Femur (tissue), 1 donor: ENCODE measurements around the gene TMCC1.
"Not testable (repeated sequence)": the region's sequence is repeated elsewhere in the genome, so short reads cannot be mapped to it uniquely, and the experiment has no call there.

Source experiments
- DNase-seq: peaks from one replicate; pipeline ENCODE4 v3.0.0-alpha.2; 2017

Gene TMCC1

DNA sequence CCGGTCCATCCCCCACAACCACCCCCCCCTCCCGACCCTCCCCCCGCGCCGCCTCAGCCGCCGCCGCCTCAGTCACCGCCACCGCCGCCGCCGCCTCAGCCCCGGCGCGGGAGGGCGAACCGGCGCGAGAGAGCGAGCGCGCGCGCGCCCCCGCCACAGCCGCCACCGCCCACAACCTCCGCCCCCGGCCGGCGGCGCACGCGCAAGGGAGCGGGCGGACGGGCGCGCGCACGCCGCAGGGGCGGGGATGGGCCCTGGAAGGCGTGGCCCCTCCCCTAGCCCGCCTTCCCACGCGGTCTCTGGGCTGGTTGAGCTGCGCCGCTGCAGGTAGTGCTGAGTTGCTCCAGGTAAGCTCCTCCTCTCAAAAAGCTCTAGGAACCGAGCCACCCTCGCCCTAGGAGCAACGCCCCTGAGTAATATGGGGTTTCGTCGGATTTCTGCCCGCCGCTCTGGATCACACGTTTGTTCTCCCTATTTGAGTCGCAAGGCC lies at the start of gene TMCC1:
Gene TMCC1, minus strand, starts transcription at position 131 of the 490 bp plus-strand sequence.
- DNase-seq, result peak; percentile 89

DNA sequence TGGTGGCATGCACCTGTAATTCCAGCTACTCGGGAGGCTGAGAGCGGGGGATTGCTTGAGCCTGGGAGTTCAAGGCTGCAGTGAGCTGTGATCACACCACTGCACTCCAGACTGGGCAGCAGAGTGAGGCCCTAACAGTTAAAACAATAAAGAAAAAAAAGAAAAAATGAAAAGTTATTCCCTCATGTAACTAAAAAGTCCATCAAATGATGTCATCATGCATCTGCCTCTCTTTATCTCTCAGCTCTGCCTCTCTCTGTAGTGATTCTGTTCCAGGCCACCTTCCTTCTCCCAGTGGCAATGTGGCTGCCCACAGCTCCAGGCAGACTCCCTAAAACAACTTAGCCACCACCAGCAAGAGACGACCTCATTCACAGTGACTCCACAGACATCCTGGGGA lies 49.5 kb upstream of the TMCC1 start:
- no peak for DNase-seq

DNA sequence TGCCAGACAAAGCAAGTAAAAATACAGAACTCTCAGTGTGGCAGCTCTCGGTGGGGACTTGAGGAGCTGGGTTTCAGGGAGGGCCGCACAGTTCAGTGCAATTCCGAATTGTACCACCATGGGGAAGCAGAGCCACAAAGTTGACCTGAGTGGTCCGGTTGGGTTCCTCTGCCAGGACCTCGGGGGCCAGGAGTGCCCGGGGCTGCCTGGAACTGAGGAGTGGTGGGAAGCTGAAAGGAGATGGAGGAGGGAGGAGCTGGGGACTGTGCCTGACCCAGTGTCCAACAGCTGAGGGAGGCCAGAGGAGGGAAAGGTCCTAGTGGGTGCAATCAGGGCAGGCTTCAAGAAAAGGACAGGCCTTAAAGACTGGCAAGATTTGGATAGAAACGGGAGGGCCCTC lies 48.8 kb upstream of the TMCC1 start:
- peak; percentile 80 for DNase-seq

DNA sequence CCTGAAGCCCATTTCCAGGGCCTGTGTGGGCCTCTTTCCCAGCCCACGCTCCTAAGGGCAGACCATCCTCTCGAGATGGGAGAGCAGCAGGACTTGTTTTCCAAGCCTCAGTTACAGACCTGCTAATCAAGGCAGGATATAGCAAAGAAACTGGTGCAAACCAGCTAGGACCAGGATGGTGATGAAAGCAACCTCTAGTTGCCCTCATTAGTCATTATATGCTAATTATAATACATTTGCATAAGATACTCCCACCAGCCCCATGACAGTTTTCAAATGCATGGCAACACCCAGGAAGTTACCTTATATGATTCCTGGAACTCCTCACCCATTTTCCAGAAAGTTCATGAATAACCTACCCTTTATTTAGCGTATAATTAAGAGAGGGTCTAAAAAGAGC lies 46.6 kb upstream of the TMCC1 start:
- no peak for DNase-seq

DNA sequence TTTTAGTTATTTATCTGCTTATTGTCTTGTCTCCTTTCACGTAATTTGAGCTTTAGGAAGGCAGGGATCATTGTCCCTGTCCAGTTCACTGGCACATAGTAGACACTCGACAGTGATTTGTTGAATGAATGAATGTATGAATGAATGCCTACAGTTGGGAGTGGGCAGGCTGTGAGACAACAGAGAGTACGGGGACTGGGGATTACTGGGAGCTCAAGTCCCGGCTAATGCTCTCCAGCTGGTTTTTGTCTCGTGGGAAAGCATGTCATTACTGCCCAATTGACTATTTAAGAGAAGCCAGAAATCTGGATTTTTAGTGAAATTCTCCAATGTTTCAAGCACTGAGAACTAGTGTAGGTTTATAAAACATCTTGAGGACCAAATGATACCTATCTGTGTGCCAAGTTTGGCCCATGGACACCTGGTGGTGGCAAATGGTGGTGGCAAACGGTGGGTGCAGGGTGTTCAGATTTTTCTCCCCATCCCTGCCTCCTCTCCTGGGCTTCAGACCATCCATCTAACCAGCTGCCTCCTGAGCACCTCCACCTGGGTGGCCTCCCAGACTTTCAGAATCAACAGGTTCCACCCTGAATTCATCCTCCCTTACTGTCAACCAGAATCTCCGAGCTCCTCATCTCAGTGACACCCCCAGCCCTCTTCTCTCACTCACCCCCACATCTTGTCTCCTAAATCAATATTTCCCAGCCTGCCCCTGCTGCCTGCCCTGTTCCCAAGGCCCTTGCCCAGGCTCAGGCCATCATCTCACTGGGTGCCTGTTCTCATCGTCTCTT lies 44.8 kb upstream of the TMCC1 start:
- no peak for DNase-seq

DNA sequence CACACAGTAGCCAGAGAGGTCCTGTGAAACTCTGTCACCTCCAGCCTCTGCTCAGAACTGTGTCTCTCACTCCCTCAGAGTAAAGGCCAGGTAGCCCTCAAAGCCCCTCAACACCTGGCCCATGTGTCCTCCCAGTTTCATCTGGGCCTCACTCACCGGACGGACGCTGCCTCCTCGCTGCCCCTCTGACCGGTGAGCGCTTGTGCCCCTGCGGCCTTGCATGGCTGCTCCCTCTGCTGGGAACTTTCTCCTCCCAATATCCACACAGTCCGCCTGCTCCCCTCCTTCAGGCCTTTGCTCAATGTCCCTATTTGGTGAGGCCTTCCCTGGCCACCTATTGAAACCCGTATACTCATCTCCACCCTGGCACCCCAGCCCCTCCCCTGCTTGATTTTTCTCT lies 44.2 kb upstream of the TMCC1 start:
- no peak for DNase-seq

DNA sequence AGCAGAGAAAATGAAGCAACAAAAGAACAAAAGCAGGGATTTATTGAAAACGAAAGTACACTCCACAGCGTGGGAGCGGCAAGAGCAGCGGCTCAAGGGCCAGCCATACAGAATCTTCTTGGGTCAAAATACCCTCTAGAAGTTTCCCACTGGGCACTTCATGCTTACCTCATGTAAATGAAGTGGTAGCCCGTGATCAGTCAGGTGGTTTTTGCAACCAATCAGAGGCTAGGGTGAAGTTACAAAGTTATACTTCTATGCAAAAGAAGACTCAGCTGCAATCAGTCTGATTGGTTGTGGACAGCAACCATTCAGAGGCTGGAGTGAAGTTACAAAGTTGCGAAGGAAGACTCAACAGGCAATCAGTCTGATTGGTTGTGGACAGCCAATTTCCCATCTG lies 43.2 kb upstream of the TMCC1 start:
- DNase-seq, result no peak

DNA sequence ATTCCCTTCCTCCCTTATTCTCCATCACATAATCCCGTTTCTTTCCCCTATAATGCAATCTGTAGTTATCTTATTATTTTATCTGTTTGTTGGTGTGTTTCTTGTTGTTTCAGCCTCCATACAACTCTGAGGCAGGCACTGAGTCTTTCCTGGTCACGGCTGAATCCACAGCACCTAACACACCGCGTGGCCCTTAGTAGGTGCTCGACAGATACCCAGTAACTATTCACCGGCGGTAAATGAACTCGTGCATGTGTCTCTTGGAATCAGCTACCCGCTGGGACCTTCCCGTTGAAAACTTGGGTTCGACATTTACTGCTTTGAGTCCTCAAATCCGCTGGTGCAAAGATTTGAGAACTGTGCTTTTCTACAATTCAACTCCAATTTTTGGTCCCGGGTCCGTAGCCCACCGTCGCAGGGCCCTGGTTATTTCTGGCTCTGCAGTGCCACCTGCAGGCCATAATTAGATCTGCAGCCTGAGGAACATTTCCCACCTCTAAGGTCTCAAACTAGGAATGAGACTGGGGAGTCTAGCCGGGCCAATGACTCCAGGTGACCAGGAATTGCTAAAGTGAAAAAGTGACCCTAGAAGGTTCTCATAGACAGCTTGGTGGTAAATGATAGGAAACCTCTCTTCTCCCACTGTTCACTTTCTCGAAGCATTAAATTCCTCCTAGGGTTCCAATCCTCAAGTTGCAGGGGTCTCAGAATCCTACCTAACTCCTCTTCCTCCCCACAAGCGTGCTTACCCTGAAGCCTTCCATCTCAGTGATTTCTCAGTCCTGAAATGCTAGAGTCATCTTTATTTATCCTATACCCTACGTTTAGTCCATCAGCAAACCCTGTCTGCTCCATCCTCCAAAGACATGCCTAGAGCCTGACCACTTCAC lies 41.0 kb upstream of the TMCC1 start:
- peak; percentile 47 for DNase-seq

DNA sequence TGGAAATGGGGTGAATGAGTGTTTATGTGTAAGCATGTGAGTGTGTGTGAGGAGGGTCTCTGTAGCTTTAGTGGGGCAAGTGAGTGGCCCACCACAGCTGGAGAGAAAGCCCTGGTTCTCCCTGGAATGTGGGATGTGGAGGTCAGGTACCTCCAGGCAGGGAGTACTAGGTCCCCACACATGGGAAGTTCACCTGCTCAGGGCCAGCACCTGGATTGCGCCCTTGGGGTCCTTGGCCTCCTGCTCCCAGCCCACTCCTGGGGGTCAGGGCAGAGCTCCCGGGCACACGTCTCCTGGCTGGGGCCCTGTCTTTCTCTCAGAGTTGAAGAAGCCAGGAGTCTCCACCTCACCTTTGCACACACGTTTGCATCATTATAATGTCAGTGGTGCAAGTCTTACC lies 40.0 kb upstream of the TMCC1 start:
- no peak for DNase-seq

DNA sequence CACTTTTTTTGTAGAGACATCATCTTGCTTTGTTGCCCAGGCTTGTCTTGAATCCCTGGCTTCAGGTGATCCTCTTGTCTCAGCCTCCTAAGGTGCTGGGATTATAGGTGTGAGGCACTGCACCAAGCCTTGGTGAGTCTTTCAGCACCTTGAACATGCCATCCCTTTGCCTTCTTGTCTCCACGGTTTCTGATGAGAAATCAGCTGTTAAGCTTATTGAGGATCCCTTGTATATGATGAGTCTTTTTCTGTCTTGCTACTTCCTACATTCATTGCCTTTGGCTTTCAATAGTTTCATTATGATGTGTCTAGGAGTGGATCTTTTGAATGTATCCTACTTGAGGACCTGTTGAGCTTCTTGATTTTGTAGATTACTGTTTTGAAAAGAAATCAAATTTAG lies 35.9 kb upstream of the TMCC1 start:
- no peak for DNase-seq

DNA sequence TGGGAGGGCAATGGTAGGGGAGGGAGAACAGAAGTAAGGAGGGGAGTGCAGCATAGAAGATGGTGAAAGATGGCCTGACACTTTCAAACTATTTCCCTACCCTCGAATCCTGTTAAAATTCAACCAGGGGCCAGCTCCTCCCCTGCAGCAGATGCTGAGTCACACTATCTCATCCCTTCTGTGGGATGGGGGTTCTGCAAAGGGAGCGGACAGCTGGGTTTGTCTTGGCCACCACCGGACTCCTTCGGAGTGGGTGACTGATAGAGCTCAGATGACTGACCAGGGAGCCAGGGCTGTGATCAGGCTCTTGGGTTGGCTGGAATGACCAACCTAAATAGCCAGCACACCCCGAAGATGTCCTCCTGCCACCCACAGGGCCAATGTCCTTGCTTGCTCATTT lies 33.6 kb upstream of the TMCC1 start:
- DNase-seq, result no peak

DNA sequence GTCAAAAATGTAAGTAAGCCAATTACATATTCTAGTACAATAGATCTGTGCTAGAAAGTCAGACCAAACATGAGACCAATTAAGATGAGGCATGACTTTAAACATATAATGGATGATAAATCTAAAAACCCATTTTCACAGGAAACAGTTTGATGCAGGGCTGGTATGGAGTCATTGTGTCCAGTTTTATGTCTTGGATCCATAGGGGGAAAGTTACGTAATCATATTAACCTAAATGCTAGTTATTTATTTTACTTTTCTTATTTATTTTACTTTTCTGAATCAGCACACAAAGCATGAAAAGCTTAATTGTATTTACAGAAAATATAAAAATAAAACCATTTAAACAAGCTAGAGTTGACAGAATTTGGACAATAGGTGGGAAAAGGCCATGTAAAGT lies 26.3 kb upstream of the TMCC1 start:
- no peak for DNase-seq

DNA sequence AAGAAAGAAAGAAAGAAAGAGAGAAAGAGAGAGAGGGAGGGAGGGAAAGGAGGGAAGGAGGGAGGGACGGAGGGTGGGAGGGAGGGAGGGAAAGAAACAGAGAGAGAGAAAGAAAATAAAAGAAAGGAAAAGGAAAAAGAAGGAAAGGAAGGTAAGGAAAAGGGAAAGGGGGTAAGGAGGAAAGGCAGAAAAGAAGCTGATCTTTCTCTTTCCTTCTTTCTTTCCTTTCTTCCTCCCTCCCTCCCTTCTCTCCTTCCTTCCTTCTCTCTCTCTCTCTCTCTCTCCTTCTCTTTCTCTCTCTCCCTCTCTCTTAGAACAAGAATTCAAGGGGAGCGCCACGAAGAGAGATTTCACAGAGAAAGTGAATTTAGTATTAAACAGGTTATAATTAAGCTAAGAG lies 25.8 kb upstream of the TMCC1 start:
- no peak for DNase-seq

DNA sequence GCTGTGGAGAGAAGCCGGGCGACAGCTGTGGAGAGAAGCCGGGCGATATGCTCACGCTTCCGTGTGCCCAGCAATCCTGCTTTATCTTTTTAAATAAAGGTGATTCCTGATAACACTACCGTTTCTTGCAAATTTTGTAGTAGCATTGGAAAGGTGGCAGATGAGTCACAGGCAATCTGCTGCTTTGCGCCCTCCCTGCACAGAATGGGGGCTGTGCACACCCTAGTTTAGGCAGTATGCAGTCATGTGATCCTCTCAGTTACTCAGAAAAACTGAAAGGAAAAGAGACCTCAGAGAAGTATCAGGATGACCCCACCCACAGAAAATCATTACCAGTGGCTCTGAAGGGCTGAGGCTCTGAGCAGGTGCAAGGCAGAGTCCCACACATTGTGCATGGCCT lies 24.9 kb upstream of the TMCC1 start:
- DNase-seq, result no peak

DNA sequence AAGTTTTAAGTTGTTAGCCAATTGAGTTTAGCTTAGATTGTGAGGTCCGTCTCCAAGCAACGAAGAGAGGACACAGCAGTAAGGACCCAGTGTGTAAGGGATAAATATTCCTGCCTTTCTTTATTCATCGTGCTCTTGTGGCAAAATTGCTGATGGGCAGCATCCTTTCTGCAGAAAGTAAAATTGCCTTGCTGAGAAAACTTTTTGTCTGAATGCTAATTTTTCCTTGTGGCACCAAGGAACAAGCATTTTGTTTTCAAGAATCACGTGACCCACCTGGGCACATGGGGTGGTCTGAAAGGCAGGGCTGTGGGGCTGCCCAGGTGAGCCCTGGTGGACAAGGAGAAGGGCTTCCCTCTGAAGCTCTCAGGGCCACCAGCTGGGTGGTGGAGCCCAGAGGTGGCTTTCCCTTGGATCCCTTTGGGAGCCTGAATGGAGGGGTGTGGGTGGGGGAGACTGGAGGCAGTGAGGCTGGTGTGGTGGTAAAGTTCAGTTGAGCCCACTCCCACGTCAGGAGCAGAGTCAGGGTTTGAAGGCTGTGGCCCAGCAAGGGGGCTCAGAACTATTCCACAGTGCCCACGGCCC lies 24.0 kb upstream of the TMCC1 start:
- no peak for DNase-seq

DNA sequence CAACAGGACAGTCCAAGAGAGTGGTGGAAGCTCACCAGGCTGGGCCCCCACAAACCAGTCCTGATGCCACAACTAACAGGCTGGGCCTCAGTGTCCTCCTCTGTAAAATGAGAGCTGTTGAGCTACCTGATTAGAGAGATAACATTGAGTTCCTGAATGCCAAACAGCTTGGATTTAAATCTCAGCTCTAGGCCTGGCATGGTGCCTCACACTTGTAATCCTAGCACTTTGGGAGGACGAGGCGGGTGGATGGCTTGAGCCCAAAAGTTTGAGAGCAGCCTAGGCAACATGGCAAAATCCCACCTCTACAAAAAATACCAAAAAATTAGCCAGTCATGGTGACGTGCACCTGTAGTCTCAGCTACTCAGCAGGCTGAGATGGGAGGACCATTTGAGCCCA lies 20.1 kb upstream of the TMCC1 start:
- DNase-seq, result no peak

DNA sequence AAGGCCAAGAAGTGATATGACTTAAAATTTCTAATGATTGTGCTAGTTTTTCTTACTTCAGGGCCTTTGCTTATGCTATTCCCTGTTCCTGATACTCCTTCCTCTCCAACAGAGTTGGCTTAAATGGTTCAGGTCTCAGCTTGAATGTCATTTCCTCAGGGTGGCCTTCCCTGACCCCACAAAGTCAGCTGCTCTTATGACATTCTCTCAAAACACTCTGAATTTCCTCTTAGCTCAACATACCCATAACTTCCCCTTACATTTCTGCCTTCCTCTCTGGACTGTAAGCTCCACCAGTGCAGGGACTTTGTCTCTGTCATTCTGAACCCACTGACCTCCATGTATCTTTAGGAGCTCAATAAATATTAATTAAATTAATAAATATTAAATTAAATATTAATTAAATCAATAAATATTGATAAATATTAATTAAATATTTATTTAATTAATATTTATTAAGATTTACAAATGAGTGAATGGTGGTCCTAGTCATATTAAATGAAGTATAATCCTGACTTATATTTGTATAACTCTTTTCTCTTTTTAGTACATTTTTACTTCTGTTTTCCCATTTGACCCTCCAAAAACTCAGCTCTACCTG lies 17.9 kb upstream of the TMCC1 start:
- DNase-seq, result no peak

DNA sequence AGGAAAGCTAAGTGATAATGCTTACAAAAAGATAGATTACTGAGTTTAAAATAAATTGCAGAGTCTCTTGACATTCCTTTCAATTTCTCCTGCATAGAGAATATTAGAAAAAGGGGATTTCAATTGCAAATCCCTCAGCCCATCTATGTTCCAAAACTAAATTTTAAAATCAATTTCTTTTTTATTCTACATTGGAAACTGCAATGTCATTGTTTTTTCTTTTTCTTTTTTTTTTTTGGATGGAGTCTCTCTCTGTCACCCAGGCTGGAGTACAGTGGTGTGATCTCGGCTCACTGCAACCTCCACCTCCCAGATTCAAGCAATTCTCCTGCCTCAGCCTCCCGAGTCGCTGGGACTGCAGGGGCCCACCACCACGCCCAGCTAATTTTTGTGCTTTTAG lies 15.7 kb upstream of the TMCC1 start:
- not testable (repeated sequence) for DNase-seq

DNA sequence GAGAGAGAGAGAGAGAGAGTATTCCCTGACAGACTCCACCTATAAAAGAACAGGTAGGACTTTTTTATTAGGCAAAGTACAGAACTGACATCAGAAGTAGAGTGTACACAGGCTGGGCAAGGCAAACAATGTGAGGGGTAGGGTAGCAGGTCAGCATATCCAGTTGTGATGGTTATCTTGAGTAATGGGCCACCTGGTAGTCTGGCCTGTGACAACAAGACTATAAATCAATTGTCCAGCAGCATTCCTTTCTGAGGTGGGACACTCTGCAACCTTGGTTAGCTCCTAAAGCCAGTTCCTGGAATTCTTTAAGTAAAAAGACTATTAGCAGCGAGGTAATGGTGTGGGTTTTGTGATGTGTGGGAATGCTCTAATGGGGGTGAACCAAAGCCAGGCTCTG lies 14.9 kb upstream of the TMCC1 start:
- DNase-seq, result no peak

DNA sequence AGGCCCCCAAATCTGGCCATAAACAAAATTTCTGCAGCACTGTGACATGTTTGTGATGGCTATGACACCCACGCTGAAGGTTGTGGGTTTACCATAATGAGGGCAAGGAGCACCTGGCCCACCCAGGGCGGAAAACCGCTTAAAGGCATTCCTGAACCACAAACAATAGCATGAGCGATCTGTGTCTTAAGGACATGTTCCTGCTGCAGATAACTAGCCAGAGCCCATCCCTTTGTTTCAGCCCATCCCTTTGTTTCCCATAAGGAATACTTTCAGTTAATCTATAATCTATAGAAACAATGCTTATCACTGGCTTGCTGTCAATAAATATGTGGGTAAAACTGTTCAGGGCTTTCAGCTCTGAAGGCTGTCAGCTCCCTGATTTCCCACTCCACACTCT lies 7.8 kb upstream of the TMCC1 start:
- not testable (repeated sequence) for DNase-seq

DNA sequence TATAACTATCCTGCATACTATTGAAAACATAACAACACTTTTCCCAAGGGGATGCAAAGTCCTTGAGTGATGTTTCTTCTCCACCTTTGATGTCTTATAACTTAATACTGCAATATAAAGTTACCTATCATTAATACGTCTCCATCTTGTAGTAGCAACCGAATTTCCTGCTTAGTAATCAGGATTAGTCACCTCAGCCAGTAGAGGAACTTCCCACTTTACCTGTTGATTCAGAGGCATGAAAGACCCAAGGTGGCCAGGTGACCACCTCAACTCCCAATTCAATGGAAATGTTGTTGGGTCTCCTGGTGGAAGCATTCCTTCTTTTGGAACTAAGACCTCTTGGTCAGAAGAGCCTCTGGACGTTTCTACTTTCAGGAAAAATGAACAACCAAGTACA lies 3.5 kb upstream of the TMCC1 start:
- no peak for DNase-seq

DNA sequence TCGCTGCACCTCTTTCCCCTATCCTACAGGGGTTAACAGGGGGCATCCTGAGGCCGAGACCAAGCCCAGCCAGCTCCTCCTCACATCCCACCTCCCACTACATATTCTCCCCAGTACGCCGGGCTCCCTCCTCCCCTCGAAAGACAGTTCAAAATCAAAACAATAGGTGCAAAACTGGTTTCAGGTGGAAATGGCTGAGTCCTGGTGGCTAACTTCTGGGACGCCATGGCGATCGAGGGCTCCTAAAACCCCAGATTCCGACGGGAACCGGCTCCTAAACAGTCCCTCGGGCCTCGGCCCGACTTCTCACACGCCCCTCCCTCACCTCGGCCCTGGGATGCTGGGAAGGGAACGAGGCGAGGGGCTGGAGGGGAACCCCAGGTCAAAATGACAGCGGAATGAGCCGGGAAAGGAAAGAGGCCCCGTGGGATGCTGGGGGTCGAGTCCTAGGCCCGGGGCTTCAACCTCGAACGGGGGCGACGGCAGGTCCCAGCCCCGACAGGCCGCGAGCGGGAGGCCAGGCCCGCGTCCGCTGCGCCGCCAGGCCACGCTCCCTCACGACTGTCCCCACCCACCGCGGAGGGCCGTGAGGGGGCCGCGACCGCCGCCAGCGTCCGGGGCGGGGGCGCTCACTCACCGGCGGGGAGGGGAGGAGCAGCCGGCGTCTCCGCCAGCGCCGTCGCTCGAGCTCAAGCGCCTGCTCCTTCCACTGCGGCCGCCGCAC lies 492 bp downstream of the TMCC1 start:
- peak; percentile 77 for DNase-seq

DNA sequence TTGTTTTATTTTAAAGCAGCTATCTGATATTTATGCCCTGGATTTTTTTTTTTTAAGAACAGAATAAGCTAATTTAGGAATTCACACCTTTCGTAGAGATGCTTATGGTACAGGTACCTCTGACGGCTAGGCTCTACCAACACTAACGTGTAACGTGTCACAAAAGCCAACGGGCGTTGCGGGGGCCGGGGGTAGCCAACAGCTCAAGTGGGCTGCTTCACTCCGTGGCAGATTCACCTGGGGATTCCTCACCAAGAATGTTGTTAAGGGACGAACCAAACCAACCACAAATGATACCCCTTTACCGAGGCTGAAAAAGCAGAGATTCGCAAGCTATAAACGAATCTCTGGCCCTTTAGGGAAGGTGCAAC lies 1.0 kb downstream of the TMCC1 start:
- no peak for DNase-seq
